ENCODE measurements around the gene SNAP29.
A peak's percentile ranks its signal among the peaks of the same experiment; 100 is the strongest.

DNA sequence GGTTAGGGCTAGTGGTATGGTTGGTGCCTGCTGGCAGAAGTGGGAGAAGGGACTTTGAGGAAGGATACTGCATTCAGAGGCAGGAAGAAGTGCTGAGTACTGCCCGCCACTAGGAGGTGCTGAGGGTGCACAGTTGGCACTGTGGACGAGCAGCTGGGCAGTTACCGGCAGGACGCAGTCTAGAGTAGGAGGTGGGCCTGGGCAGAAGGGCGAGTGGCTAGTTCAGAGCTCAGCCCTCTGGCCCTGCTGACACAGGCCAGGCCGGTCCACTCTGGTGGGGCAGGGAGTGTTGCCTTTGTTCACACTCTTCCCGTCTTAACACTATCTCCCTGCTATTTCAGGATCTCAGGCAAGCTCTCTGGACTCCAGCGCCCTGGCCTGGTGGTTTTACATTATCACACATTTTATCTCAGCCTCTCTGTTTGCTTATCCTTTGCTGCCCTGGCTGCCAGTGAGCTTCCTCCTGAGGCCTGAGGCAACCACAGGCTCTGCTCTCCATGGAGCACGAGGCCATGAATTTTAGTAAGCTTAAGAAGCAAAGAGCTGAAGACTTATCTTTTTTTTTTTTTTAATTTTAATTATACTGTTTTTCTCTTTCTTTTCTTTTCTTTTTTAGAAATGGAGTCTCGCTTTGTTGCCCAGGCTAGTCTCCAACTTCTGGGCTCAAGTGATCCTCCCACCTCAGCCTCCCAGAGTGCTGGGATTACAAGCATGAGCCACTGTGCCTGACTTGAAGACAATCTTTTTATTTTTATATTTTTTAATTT is 26.9 kb downstream of the SNAP29 start:
- TF ChIP-seq, protein P1, sequence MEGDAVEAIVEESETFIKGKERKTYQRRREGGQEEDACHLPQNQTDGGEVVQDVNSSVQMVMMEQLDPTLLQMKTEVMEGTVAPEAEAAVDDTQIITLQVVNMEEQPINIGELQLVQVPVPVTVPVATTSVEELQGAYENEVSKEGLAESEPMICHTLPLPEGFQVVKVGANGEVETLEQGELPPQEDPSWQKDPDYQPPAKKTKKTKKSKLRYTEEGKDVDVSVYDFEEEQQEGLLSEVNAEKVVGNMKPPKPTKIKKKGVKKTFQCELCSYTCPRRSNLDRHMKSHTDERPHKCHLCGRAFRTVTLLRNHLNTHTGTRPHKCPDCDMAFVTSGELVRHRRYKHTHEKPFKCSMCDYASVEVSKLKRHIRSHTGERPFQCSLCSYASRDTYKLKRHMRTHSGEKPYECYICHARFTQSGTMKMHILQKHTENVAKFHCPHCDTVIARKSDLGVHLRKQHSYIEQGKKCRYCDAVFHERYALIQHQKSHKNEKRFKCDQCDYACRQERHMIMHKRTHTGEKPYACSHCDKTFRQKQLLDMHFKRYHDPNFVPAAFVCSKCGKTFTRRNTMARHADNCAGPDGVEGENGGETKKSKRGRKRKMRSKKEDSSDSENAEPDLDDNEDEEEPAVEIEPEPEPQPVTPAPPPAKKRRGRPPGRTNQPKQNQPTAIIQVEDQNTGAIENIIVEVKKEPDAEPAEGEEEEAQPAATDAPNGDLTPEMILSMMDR (conservative IDR thresholded peaks at IDR 0.05; ENCODE audit: low read length), result peak; percentile 88
- TF ChIP-seq EZH2phosphoT487 (IDR thresholded peaks at IDR 0.05; ENCODE audit: borderline replicate concordance), result no peak

Data from Loucy (cell line).